ENCODE results near the gene PACS2.

Gene PACS2

GRCh38 chr14:105384605-105385321 is 70.2 kb downstream of the PACS2 start:
- DNase-seq (ENCODE audit: low read depth in 2 of 2) = no peak

- no peak for DNase-seq (ENCODE audit: low read depth in 2 of 2)
Measured at GRCh38 chr14:105385322-105385637, 70.7 kb downstream of the PACS2 start.

GRCh38 chr14:105385698-105386365 is 71.3 kb downstream of the PACS2 start:
- no peak for DNase-seq (ENCODE audit: low read depth in 2 of 2)

- DNase-seq (ENCODE audit: low read depth in 2 of 2) = no peak
Measured at GRCh38 chr14:105386581-105387529, 72.3 kb downstream of the PACS2 start.

- no peak for DNase-seq (ENCODE audit: low read depth in 2 of 2)
Measured at GRCh38 chr14:105387530-105387922, 73.0 kb downstream of the PACS2 start.

- no peak for DNase-seq (ENCODE audit: low read depth in 2 of 2)
Measured at GRCh38 chr14:105388110-105388951, 73.8 kb downstream of the PACS2 start.

- no peak for DNase-seq (ENCODE audit: low read depth in 2 of 2)
Measured at GRCh38 chr14:105388976-105389375, 74.4 kb downstream of the PACS2 start.

- DNase-seq (ENCODE audit: low read depth in 2 of 2) = no peak
Measured at GRCh38 chr14:105389534-105389933, 75.0 kb downstream of the PACS2 start.

- DNase-seq (ENCODE audit: low read depth in 2 of 2) = no peak
Measured at GRCh38 chr14:105389976-105390848, 75.7 kb downstream of the PACS2 start.

GRCh38 chr14:105390849-105391500 is 76.4 kb downstream of the PACS2 start:
- no peak for DNase-seq (ENCODE audit: low read depth in 2 of 2)

- DNase-seq (ENCODE audit: low read depth in 2 of 2) = no peak
Measured at GRCh38 chr14:105391541-105391940, 77.0 kb downstream of the PACS2 start.

- no peak for DNase-seq (ENCODE audit: low read depth in 2 of 2)
Measured at GRCh38 chr14:105392131-105393090, 77.9 kb downstream of the PACS2 start.

- no peak for DNase-seq (ENCODE audit: low read depth in 2 of 2)
Measured at GRCh38 chr14:105393151-105393550, 78.6 kb downstream of the PACS2 start.

- DNase-seq (ENCODE audit: low read depth in 2 of 2) = no peak
Measured at GRCh38 chr14:105394714-105395537, 80.4 kb downstream of the PACS2 start.

GRCh38 chr14:105395538-105395854 is 80.9 kb downstream of the PACS2 start:
- DNase-seq (ENCODE audit: low read depth in 2 of 2) = no peak

- no peak for DNase-seq (ENCODE audit: low read depth in 2 of 2)
Measured at GRCh38 chr14:105397350-105397931, 82.9 kb downstream of the PACS2 start.

- DNase-seq (ENCODE audit: low read depth in 2 of 2) = peak; percentile 86 to 89
Measured at GRCh38 chr14:105398044-105398725, 83.6 kb downstream of the PACS2 start, which contains the start of gene TEX22. TSS of gene TEX22 (plus strand) at chr14:105398538. CDS start at chr14:105399341, 803 bp downstream.

Measured in stimulated activated CD8-positive, alpha-beta memory T cell treated with anti-CD3 and anti-CD28 coated beads, Interleukin-7, amount 100 ng/mL, for 1 hour (primary cell).